ENCODE data around the gene PCDHA10.
"Not testable (repeated sequence)": the region's sequence is repeated elsewhere in the genome, so short reads cannot be mapped to it uniquely, and the experiment has no call there.

Gene PCDHA10

GRCh38 chr5:140842798-140843733 is 12.6 kb upstream of the PCDHA10 start:
- no peak for DNase-seq (ENCODE audit: low read depth in 2 of 2)

DNA sequence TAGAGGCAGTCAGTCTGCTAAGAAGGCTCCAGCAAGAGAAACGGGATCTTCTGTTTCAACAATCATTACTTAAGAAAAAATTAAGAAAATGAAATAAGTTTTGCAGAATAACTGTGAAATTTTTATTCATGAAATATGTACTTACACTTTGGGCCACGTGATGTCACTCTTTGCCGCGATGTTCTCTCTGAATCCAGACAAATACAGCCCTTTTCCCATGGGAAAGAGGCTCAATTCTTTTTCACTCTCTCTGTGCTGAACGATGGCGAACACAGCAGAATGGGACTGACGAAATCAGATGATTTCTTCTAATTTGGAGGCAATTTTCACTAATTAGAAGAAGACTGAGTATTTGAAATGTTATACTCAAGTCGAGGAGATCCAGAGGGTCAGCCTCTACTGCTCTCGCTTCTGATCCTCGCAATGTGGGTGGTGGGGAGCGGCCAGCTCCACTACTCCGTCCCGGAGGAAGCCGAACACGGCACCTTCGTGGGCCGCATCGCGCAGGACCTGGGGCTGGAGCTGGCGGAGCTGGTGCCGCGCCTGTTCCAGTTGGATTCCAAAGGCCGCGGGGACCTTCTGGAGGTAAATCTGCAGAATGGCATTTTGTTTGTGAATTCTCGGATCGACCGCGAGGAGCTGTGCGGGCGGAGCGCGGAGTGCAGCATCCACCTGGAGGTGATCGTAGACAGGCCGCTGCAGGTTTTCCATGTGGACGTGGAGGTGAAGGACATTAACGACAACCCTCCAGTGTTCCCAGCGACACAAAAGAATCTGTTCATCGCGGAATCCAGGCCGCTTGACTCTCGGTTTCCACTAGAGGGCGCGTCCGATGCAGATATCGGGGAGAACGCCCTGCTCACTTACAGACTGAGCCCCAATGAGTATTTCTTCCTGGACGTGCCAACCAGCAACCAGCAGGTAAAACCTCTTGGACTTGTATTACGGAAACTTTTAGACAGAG is 7.3 kb upstream of the PCDHA10 start, which contains the start of gene PCDHA9:
TSS of gene PCDHA9 (plus strand) at position 244 of the 964 bp plus-strand sequence. CDS start at position 358, 114 bp downstream.
- not testable (repeated sequence) for DNase-seq (ENCODE audit: low read depth in 2 of 2)

DNA sequence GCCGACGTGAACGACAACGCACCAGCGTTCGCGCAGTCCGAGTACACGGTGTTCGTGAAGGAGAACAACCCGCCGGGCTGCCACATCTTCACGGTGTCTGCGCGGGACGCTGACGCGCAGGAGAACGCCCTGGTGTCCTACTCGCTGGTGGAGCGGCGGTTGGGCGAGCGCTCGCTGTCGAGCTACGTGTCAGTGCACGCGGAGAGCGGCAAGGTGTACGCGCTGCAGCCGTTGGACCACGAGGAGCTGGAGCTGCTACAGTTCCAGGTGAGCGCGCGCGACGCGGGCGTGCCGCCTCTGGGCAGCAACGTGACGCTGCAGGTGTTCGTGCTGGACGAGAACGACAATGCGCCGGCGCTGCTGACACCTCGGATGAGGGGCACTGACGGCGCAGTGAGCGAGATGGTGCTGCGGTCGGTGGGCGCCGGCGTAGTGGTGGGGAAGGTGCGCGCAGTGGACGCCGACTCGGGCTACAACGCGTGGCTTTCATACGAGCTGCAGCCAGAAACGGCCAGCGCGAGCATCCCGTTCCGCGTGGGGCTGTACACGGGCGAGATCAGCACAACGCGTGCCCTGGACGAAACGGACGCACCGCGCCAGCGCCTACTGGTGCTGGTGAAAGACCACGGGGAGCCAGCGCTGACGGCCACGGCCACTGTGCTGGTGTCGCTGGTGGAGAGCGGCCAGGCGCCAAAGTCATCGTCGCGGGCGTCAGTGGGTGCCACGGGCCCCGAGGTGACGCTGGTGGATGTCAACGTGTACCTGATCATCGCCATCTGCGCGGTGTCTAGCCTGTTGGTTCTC is 5.7 kb upstream of the PCDHA10 start:
- DNase-seq (ENCODE audit: low read depth in 2 of 2) = not testable (repeated sequence)

DNA sequence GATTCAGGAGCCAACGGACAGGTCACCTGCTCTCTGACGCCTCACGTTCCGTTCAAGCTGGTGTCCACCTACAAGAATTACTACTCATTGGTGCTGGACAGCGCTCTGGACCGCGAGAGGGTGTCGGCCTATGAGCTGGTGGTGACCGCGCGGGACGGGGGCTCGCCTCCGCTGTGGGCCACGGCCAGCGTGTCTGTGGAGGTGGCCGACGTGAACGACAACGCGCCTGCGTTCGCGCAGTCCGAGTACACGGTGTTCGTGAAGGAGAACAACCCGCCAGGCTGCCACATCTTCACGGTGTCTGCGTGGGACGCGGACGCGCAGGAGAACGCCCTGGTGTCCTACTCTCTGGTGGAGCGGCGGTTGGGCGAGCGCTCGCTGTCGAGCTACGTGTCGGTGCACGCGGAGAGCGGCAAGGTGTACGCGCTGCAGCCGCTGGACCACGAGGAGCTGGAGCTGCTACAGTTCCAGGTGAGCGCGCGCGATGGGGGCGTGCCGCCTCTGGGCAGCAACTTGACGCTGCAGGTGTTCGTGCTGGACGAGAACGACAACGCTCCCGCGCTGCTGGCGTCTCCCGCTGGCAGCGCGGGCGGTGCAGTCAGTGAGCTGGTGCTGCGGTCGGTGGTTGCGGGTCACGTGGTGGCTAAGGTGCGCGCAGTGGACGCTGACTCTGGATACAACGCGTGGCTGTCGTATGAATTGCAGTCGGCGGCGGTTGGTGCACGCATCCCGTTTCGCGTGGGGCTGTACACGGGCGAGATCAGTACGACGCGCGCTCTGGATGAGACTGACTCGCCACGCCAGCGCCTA is 1.7 kb downstream of the PCDHA10 start:
- DNase-seq (ENCODE audit: low read depth in 2 of 2) = no peak

DNA sequence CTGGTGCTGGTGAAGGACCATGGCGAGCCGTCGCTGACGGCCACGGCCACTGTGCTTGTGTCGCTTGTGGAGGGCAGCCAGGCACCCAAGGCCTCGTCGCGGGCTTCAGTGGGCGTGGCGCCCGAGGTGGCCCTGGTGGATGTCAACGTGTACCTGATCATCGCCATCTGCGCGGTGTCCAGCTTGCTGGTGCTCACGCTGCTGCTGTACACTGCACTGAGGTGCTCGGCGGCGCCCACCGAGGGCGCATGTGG is 2.2 kb downstream of the PCDHA10 start:
- DNase-seq (ENCODE audit: low read depth in 2 of 2) = no peak

- DNase-seq (ENCODE audit: low read depth in 2 of 2) = no peak
Measured at GRCh38 chr5:140862441-140863295, 7.0 kb downstream of the PCDHA10 start.

GRCh38 chr5:140868721-140869554 is 13.2 kb downstream of the PCDHA10 start, which contains the start of gene PCDHA11:
Gene PCDHA11 (plus strand): TSS chr5:140868957. CDS start chr5:140869104, 147 bp downstream.
- DNase-seq (ENCODE audit: low read depth in 2 of 2) = no peak

DNA sequence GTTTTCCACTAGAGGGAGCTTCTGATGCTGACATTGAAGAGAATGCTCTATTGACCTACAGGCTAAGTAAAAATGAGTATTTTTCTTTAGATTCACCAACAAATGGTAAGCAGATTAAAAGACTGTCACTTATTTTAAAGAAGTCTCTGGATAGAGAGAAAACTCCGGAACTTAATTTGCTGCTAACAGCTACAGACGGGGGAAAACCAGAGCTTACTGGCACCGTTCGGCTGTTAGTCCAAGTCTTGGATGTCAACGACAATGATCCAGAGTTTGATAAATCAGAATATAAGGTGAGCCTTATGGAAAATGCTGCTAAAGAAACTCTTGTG is 13.8 kb downstream of the PCDHA10 start:
- no peak for DNase-seq (ENCODE audit: low read depth in 2 of 2)

- DNase-seq (ENCODE audit: low read depth in 2 of 2) = no peak
Measured at GRCh38 chr5:140870221-140871201, 14.8 kb downstream of the PCDHA10 start.

- no peak for DNase-seq (ENCODE audit: low read depth in 2 of 2)
Measured at GRCh38 chr5:140875085-140876065, 19.7 kb downstream of the PCDHA10 start, which contains the start of gene PCDHA12. Gene PCDHA12 (plus strand): TSS chr5:140875308. CDS start chr5:140875473, 165 bp downstream.

DNA sequence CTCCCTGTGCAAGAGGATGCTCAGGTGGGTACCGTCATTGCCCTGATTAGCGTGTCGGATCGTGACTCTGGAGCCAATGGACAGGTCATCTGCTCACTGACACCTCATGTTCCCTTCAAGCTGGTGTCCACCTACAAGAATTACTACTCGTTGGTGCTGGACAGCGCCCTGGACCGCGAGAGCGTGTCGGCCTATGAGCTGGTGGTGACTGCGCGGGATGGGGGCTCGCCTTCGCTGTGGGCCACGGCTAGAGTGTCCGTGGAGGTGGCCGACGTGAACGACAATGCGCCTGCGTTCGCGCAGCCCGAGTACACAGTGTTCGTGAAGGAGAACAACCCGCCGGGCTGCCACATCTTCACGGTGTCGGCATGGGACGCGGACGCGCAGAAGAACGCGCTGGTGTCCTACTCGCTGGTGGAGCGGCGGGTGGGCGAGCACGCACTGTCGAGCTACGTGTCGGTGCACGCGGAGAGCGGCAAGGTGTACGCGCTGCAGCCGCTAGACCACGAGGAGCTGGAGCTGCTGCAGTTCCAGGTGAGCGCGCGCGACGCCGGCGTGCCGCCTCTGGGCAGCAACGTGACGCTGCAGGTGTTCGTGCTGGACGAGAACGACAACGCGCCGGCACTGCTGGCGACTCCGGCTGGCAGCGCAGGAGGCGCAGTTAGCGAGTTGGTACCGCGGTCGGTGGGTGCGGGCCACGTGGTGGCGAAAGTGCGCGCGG is 21.0 kb downstream of the PCDHA10 start:
- DNase-seq (ENCODE audit: low read depth in 2 of 2) = not testable (repeated sequence)

DNA sequence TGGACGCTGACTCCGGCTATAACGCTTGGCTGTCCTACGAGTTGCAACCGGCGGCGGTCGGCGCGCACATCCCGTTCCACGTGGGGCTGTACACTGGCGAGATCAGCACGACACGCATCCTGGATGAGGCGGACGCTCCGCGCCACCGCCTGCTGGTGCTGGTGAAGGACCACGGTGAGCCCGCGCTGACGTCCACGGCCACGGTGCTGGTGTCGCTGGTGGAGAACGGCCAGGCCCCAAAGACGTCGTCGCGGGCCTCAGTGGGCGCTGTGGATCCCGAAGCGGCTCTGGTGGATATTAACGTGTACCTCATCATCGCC is 21.5 kb downstream of the PCDHA10 start:
- no peak for DNase-seq (ENCODE audit: low read depth in 2 of 2)

DNA sequence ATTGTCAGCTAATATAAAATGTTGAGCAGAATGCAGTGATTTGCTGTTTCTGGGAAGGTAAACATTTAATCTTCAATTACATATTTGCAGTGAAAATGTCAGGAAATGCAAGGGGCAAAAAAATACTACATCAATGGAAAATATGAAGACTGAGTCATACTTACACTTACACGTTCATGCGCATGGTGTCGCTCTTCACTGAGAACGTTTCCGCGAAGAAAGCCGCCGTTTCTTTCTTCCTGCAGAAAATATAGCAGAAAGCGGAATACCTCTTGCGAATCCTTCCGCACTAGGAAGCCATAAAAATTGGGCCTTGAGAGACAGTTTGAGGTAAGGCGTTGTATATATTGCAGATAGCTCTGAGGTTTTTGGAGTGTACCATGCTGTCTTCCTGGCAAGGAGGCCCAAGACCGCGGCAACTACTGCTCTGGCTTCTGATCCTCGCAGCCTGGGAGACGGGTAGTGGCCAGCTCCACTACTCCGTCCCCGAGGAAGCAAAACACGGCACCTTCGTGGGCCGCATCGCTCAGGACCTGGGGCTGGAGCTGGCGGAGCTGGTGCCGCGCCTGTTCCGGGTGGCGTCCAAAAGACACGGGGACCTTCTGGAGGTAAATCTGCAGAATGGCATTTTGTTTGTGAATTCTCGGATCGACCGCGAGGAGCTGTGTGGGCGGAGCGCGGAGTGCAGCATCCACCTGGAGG is 26.3 kb downstream of the PCDHA10 start, which contains the start of gene PCDHA13:
TSS of gene PCDHA13 (plus strand) at position 236 of the 702 bp plus-strand sequence. CDS start at position 381, 145 bp downstream.
- DNase-seq (ENCODE audit: low read depth in 2 of 2) = no peak

- DNase-seq (ENCODE audit: low read depth in 2 of 2) = no peak
Measured at GRCh38 chr5:140882591-140882899, 26.8 kb downstream of the PCDHA10 start.

DNA sequence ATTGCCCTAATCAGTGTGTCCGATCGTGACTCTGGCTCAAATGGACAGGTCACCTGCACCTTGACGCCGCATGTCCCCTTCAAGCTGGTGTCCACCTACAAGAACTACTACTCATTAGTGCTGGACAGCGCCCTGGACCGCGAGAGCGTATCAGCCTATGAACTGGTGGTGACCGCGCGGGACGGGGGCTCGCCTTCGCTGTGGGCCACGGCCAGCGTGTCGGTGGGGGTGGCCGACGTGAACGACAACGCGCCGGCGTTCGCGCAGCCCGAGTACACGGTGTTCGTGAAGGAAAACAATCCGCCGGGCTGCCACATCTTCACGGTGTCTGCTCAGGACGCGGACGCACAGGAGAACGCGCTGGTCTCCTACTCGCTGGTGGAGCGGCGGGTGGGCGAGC is 27.7 kb downstream of the PCDHA10 start:
- DNase-seq (ENCODE audit: low read depth in 2 of 2) = no peak
